Stimulated activated CD8-positive, alpha-beta memory T cell treated with anti-CD3 and anti-CD28 coated beads, Interleukin-4, amount 100 ng/mL, for 1 hour (primary cell): Measurements from ENCODE around the gene SUPT20HL2.
"Not testable (repeated sequence)": the region's sequence is repeated elsewhere in the genome, so short reads cannot be mapped to it uniquely, and the experiment has no call there.

ENCODE experiments used
- DNase-seq, 2 donors: peaks; one replicate each; pipeline ENCODE4 v3.0.0-alpha.2; 2020; ENCODE audit warnings: low read depth in 2 of 2, low spot score in 1 of 2

Gene SUPT20HL2

GRCh38 chrX:24309580-24310374 is 4.1 kb downstream of the SUPT20HL2 start:
- not testable (repeated sequence) for DNase-seq

GRCh38 chrX:24308803-24309202 is 5.1 kb downstream of the SUPT20HL2 start:
- DNase-seq, result not testable (repeated sequence)

GRCh38 chrX:24306440-24306839 is 7.4 kb downstream of the SUPT20HL2 start:
- no peak for DNase-seq

GRCh38 chrX:24305905-24306304 is 8.0 kb downstream of the SUPT20HL2 start:
- DNase-seq, result no peak

- no peak for DNase-seq
These were observed 12.1 kb downstream of the SUPT20HL2 start for GRCh38 chrX:24301806-24302205.

GRCh38 chrX:24301060-24301459 is 12.8 kb downstream of the SUPT20HL2 start:
- DNase-seq, result no peak

GRCh38 chrX:24298191-24298590 is 15.7 kb downstream of the SUPT20HL2 start:
- DNase-seq, result no peak

- DNase-seq, result no peak
These were observed 19.2 kb downstream of the SUPT20HL2 start for GRCh38 chrX:24294619-24295018.

- no peak for DNase-seq
These were observed 20.5 kb downstream of the SUPT20HL2 start for GRCh38 chrX:24293412-24293811.

- DNase-seq, result no peak
These were observed 21.5 kb downstream of the SUPT20HL2 start for GRCh38 chrX:24292353-24292752.

- no peak for DNase-seq
These were observed 28.8 kb downstream of the SUPT20HL2 start for GRCh38 chrX:24285082-24285481.

- no peak for DNase-seq
These were observed 30.6 kb downstream of the SUPT20HL2 start for GRCh38 chrX:24283127-24283794.

GRCh38 chrX:24282381-24283126 is 31.3 kb downstream of the SUPT20HL2 start:
- DNase-seq, result no peak

- no peak for DNase-seq
These were observed 36.5 kb downstream of the SUPT20HL2 start for GRCh38 chrX:24277405-24277804.

GRCh38 chrX:24276015-24276414 is 37.9 kb downstream of the SUPT20HL2 start:
- DNase-seq, result no peak

GRCh38 chrX:24271262-24271661 is 42.6 kb downstream of the SUPT20HL2 start:
- no peak for DNase-seq

GRCh38 chrX:24268786-24269185 is 45.1 kb downstream of the SUPT20HL2 start:
- DNase-seq, result no peak

- no peak for DNase-seq
These were observed 46.9 kb downstream of the SUPT20HL2 start for GRCh38 chrX:24266996-24267395.

- no peak for DNase-seq
These were observed 49.5 kb downstream of the SUPT20HL2 start for GRCh38 chrX:24264383-24264782.

GRCh38 chrX:24262309-24262708 is 51.6 kb downstream of the SUPT20HL2 start:
- DNase-seq, result no peak
